ENCODE data around the gene WDR36.

GRCh38 chr5:111138096-111138495 lies 45.9 kb downstream of the WDR36 start:
- TF ChIP-seq CTCF (IDR thresholded peaks at IDR 0.05; ENCODE audit: low read depth, low read length) (no peak), EZH2phosphoT487 (IDR thresholded peaks at IDR 0.05; ENCODE audit: low read depth) (no peak)

Measured in OCI-LY3 (cell line).